HepG2 (cell line): Measurements from ENCODE around the gene MAP3K20. TPM values are rescaled to one million over a fixed set of nuclear protein-coding genes. Genes with fewer than 3 reads are reported as not detected.

Experiments used
- ATAC-seq: fragments of 200-7000 bp; cut with Tn5 transposase; 3 replicates; pipeline ENCODE4 v1.9.1; 2020; ENCODE audit warnings: mild to moderate bottlenecking, moderate library complexity
- BruUV-seq: library from RNA; stranded (reverse); fragments of 400-500 nt; replicated peaks from 2 replicates; lab custom pipeline; 2021; lab: Mats Ljungman, UMichigan
- CTCF ChIA-PET: fragments of 300-600 bp; formaldehyde crosslinking; extraction: SDS; loops from one replicate; lab custom pipeline; 2021; ENCODE audit warnings: low total read pairs, inconsistent platforms, low intra/inter-chr PET ratio; lab: Yijun Ruan, JAX
- POLR2A ChIA-PET: fragments of 350-600 bp; sonication (Branson Sonifier 250); formaldehyde crosslinking; loops from one replicate; lab custom pipeline; 2020; ENCODE audit warnings: antibody characterized with exemption, inconsistent platforms; lab: Yijun Ruan, JAX
- DNase-seq: peaks from one replicate; pipeline ENCODE4 v3.0.0-alpha.2; 2015; ENCODE audit warnings: low spot score
- FAIRE-seq: peaks from 3 replicates; lab custom pipeline; 2011; peaks lifted over from hg19 to GRCh38; lab: Jason Lieb, UNC
- H2AFZ ChIP-seq: one replicate; pipeline ENCODE4 v1.6.1; 2011; ENCODE audit warnings: low read length, inconsistent platforms
- H3K27ac ChIP-seq: fragments of 300-600 bp; 3 replicates; pipeline ENCODE4 v1.8.0; 2011; ENCODE audit warnings: mixed run types, mild to moderate bottlenecking, mixed read lengths, low read length, inconsistent platforms; ENCODE audit not compliant: insufficient read depth; ENCODE audit errors: extremely low read length
- H3K27me3 ChIP-seq, 2 experiments: fragments of 200-600 bp in 1 of 2; 2 replicates in 1 of 2; 3 replicates in 1 of 2; pipeline versions ENCODE4 v1.6.0 to v1.8.0; 2011; ENCODE audit warnings: low read length in 2 of 2, mild to moderate bottlenecking in 2 of 2, moderate library complexity in 2 of 2, inconsistent platforms in 1 of 2; ENCODE audit not compliant: insufficient read depth in 2 of 2, control insufficient read depth in 1 of 2
- H3K36me3 ChIP-seq, 2 experiments: fragments of 200-600 bp in 1 of 2; replicated peaks in 1 of 2; 2 replicates in 1 of 2; 3 replicates in 1 of 2; pipeline versions ENCODE4 v1.5.1 to v1.8.0; 2011; ENCODE audit warnings: low read length in 2 of 2, inconsistent platforms in 1 of 2; ENCODE audit not compliant: insufficient read depth in 2 of 2, control insufficient read depth in 1 of 2
- H3K4me1 ChIP-seq: 2 replicates; pipeline ENCODE4 v1.5.1; 2012; ENCODE audit warnings: low read length, inconsistent platforms; ENCODE audit not compliant: insufficient read depth
- H3K4me2 ChIP-seq: 2 replicates; pipeline ENCODE4 v1.6.0; 2011; ENCODE audit warnings: low read depth, low read length, inconsistent platforms
- H3K4me3 ChIP-seq, 3 experiments: fragments of 200-600 bp in 1 of 3; sonication (generic), shearing (Covaris generic) in 1 of 3; replicated peaks in 1 of 3; 2 replicates each; pipeline ENCODE4 v1.5.1; 2011 to 2016; ENCODE audit warnings: low read length in 3 of 3, inconsistent platforms in 2 of 3, low read depth in 2 of 3, mild to moderate bottlenecking in 2 of 3, control low read depth in 1 of 3, mixed read lengths in 1 of 3; ENCODE audit not compliant: insufficient read depth in 1 of 3
- H3K79me2 ChIP-seq: one replicate; pipeline ENCODE4 v1.6.1; 2011; ENCODE audit warnings: low read length, inconsistent platforms; ENCODE audit not compliant: insufficient read depth
- H3K9ac ChIP-seq: 2 replicates; pipeline ENCODE4 v1.6.0; 2011; ENCODE audit warnings: mild to moderate bottlenecking, low read depth, low read length, inconsistent platforms; ENCODE audit not compliant: insufficient read depth
- H3K9me3 ChIP-seq: 2 replicates; pipeline ENCODE4 v1.5.1; 2012; ENCODE audit warnings: mild to moderate bottlenecking, low read length
- H4K20me1 ChIP-seq: 2 replicates; pipeline ENCODE4 v1.6.0; 2011; ENCODE audit warnings: inconsistent platforms, mild to moderate bottlenecking, low read length, moderate library complexity; ENCODE audit not compliant: insufficient read depth
- HNRNPUL1 ChIP-seq: fragments of 200-400 bp; formaldehyde crosslinking; IDR thresholded peaks from 2 replicates; pipeline ENCODE4 v1.6.1; 2017; ENCODE audit warnings: low read depth, mild to moderate bottlenecking, low read length, moderate library complexity
- HOXA3 ChIP-seq: sonication (generic); formaldehyde crosslinking; IDR thresholded peaks from 2 replicates; pipeline ENCODE4 v1.5.0; 2020; ENCODE audit warnings: missing genetic modification reagents
- KDM5B ChIP-seq: sonication (generic); formaldehyde crosslinking; IDR thresholded peaks from 2 replicates; pipeline ENCODE4 v1.4.0; 2020; ENCODE audit warnings: missing genetic modification reagents, mild to moderate bottlenecking, borderline replicate concordance
- SETDB1 ChIP-seq: sonication (generic); formaldehyde crosslinking; IDR thresholded peaks from 2 replicates; pipeline ENCODE4 v1.5.1; 2020; ENCODE audit warnings: missing genetic modification reagents, mild to moderate bottlenecking, borderline replicate concordance
- ZNF160 ChIP-seq: sonication (generic); formaldehyde crosslinking; IDR thresholded peaks from 2 replicates; pipeline ENCODE4 v1.8.0; 2022; ENCODE audit warnings: mild to moderate bottlenecking, inconsistent platforms, missing genetic modification reagents
- ZNF564 ChIP-seq: sonication (generic); formaldehyde crosslinking; IDR thresholded peaks from 2 replicates; pipeline ENCODE4 v1.8.1; 2023; ENCODE audit warnings: mild to moderate bottlenecking, missing genetic modification reagents
- ZNF607 ChIP-seq: sonication (generic); formaldehyde crosslinking; IDR thresholded peaks from 2 replicates; pipeline ENCODE4 v1.5.1; 2020; ENCODE audit warnings: missing genetic modification reagents, mild to moderate bottlenecking, borderline replicate concordance
- ZNF644 ChIP-seq: IDR thresholded peaks from 2 replicates; pipeline ENCODE4 v1.6.1; 2016; ENCODE audit warnings: low read depth
- WGBS: methylation state at CpG from one replicate; pipeline ENCODE4 v1.1.6; 2017; ENCODE audit warnings: low lambda C conversion rate; 5-methylcytosine and 5-hydroxymethylcytosine counted together
- in situ Hi-C: cut with HindIII; loops from 2 replicates; pipeline ENCODE4 v1.10.0; 2017; ENCODE audit warnings: low pct_unique_long_range_greater_than_20kb; ENCODE audit not compliant: extremely low pct_ligation_motif_present
- intact Hi-C: fragments of 100-400 bp; cut with micrococcal nuclease; formaldehyde crosslinking; loops from one replicate; pipeline ENCODE4 v1.10.0; 2022; ENCODE audit not compliant: unreplicated experiment
- polyA plus RNA-seq, 8 experiments: library from polyadenylated mRNA; depleted of rRNA in 3 of 8; stranded (reverse) in 7 of 8; unstranded in 1 of 8; fragments of >200 nt; fragmentation: Illumina TruSeq in 4 of 8; extraction: Trizol in 4 of 8; gene quantifications; 2 replicates each; pipeline versions ENCODE4 v1.2.1 to v1.2.3, GENCODE V29; 2011 to 2016; ENCODE audit warnings: low read depth in 4 of 8, missing spikeins in 1 of 8, mixed read lengths in 1 of 8; ENCODE audit not compliant: insufficient read depth in 1 of 8
- total RNA-seq, 5 experiments: library from RNA; depleted of rRNA; stranded (reverse); fragments of >200 nt; fragmentation: Illumina TruSeq; extraction: Trizol; gene quantifications; 2 replicates each; pipeline ENCODE4 v1.2.3, GENCODE V29; 2016; ENCODE audit warnings: low read depth in 1 of 5
- TF ChIP-seq, protein P1 (sequence below): sonication (generic); formaldehyde crosslinking; IDR thresholded peaks from 2 replicates; pipeline ENCODE4 v1.4.0; 2020; ENCODE audit warnings: missing genetic modification reagents
- TF ChIP-seq, protein P2 (sequence below): fragments of 450-650 bp; IDR thresholded peaks from 2 replicates; pipeline ENCODE4 v1.6.1; 2016

Gene MAP3K20
- total and polyA plus RNA-seq, 2 of the 13 experiments (the other 11 are each of a cell fraction or from before 2014, with no cell fraction given): 5.2 to 13.5 TPM

DNA sequence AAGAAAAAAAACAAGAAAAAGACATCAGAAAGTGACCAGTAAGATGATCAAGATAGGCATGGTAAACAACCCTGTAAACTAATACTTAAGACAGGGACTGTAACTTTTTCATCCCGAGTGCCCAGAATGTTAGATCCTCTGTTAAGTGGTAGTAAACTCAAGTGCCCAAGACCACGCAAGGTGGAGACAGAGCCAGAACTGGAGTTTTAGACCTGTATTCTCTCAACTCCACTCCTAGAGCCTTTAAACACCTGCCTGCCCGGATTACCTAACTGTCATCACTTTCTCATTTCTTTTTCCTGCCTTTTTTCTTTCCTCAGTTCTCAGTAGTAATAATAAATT lies 203.9 kb downstream of the MAP3K20 start:
- no peak overlapping the region for H3K4me3 ChIP-seq
- no peaks in the 10 kb centered on the region for H3K4me1 ChIP-seq
- H3K27ac ChIP-seq: no peak overlapping the region
- H3K9ac ChIP-seq: no peak overlapping the region
- FAIRE-seq: no peak
- WGBS: 32% methylated on average over 3 of the region's 3 CpGs
- intact Hi-C loops: no loop called here
- H3K36me3 ChIP-seq: no peaks in the 10 kb centered on the region
- no peak overlapping the region for H3K4me2 ChIP-seq
- CTCF ChIA-PET: no interaction called here
- no peak overlapping the region for H2AFZ ChIP-seq
- no peak for ATAC-seq
- no peaks in the 10 kb centered on the region for H4K20me1 ChIP-seq
- no peak for DNase-seq
- H3K27me3 ChIP-seq: no peaks in the 10 kb centered on the region; a peak in 1 of 5 replicates
- in situ Hi-C loops: no loop called here
- no peak for TF ChIP-seq HOXA3 (CRISPR knock-in tag)
- no peak for TF ChIP-seq KDM5B (CRISPR knock-in tag)
- TF ChIP-seq, protein P1, sequence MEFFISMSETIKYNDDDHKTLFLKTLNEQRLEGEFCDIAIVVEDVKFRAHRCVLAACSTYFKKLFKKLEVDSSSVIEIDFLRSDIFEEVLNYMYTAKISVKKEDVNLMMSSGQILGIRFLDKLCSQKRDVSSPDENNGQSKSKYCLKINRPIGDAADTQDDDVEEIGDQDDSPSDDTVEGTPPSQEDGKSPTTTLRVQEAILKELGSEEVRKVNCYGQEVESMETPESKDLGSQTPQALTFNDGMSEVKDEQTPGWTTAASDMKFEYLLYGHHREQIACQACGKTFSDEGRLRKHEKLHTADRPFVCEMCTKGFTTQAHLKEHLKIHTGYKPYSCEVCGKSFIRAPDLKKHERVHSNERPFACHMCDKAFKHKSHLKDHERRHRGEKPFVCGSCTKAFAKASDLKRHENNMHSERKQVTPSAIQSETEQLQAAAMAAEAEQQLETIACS: no peak
- TF ChIP-seq, protein P2, sequence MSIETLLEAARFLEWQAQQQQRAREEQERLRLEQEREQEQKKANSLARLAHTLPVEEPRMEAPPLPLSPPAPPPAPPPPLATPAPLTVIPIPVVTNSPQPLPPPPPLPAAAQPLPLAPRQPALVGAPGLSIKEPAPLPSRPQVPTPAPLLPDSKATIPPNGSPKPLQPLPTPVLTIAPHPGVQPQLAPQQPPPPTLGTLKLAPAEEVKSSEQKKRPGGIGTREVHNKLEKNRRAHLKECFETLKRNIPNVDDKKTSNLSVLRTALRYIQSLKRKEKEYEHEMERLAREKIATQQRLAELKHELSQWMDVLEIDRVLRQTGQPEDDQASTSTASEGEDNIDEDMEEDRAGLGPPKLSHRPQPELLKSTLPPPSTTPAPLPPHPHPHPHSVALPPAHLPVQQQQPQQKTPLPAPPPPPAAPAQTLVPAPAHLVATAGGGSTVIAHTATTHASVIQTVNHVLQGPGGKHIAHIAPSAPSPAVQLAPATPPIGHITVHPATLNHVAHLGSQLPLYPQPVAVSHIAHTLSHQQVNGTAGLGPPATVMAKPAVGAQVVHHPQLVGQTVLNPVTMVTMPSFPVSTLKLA: no peak
- TF ChIP-seq ZNF564 (CRISPR knock-in tag): no peak
- no peak for TF ChIP-seq ZNF644
- TF ChIP-seq ZNF607 (CRISPR knock-in tag): no peak
- no peak for TF ChIP-seq HNRNPUL1
- TF ChIP-seq ZNF160: no peak
- no peak for TF ChIP-seq SETDB1 (CRISPR knock-in tag)
- no peaks in the 10 kb centered on the region for H3K9me3 ChIP-seq
- POLR2A ChIA-PET: no interaction called here
- no TSS peak for BruUV-seq
- H3K79me2 ChIP-seq: no peaks in the 10 kb centered on the region
